HFFc6 (cell line): ENCODE data around the gene IL1RAPL1. TPM values are rescaled to one million over a fixed set of nuclear protein-coding genes. Genes with fewer than 3 reads are reported as not detected.

Source experiments
- DNase-seq: peaks from one replicate; pipeline ENCODE4 v3.0.0-alpha.2; 2018
- H3K27ac Mint-ChIP-seq: 2 replicates; pipeline ENCODE4 v1.8.0; 2020; ENCODE audit warnings: mild to moderate bottlenecking, mixed read lengths
- H3K27me3 Mint-ChIP-seq: 2 replicates; pipeline ENCODE4 v1.8.0; 2021; ENCODE audit warnings: mild to moderate bottlenecking, moderate library complexity, mixed read lengths; ENCODE audit not compliant: insufficient read depth
- H3K36me3 Mint-ChIP-seq: 2 replicates; pipeline ENCODE4 v1.8.0; 2021; ENCODE audit warnings: low read depth, mixed read lengths
- H3K4me1 Mint-ChIP-seq: 2 replicates; pipeline ENCODE4 v1.8.0; 2020; ENCODE audit warnings: low read depth, mixed read lengths
- H3K4me3 Mint-ChIP-seq: 2 replicates; pipeline ENCODE4 v1.8.0; 2020; ENCODE audit warnings: mild to moderate bottlenecking, moderate library complexity, mixed read lengths
- H3K9me3 Mint-ChIP-seq: 2 replicates; pipeline ENCODE4 v1.8.0; 2020; ENCODE audit warnings: mild to moderate bottlenecking, mixed read lengths
- CTCF ChIP-seq: fragments of 200-600 bp; sonication (generic); IDR thresholded peaks from 2 replicates; pipeline ENCODE4 v1.5.0; 2021; ENCODE audit warnings: antibody characterized with exemption, mild to moderate bottlenecking
- total RNA-seq, 6 experiments: library from RNA; stranded (reverse); fragmentation: NEBNext Ultra II Directional; extraction: Animal tissue kit (Norgen Biotek cat#: 25700); gene quantifications; 2 replicates in 1 of 6; 3 replicates in 5 of 6; pipeline ENCODE4 v1.2.3, GENCODE V29; 2021

IL1RAPL1 gene
- total RNA-seq, 6 experiments from 2014 or later: not detected

GRCh38 chrX:29824176-29824906, 1237.1 kb downstream of the IL1RAPL1 start:
- no peak for TF ChIP-seq CTCF
- no peaks in the 10 kb centered on the region; the same call in 1 of the 2 replicates for H3K9me3 Mint-ChIP-seq

GRCh38 chrX:29826742-29827141, 1239.5 kb downstream of the IL1RAPL1 start:
- no peaks in the 10 kb centered on the region for H3K36me3 Mint-ChIP-seq
- TF ChIP-seq CTCF: no peak
- H3K9me3 Mint-ChIP-seq: no peaks in the 10 kb centered on the region; the same call in 1 of the 2 replicates
- DNase-seq: peak; percentile 9
- H3K27me3 Mint-ChIP-seq: no peaks in the 10 kb centered on the region; the same call in 1 of the 2 replicates
- peaks cover 7% of the 10 kb centered on the region; the same call in 1 of the 2 replicates for H3K4me1 Mint-ChIP-seq
- no peak overlapping the region for H3K4me3 Mint-ChIP-seq
- H3K27ac Mint-ChIP-seq: no peak overlapping the region

More at GRCh38 chrX:29824176-29824906, 1237.1 kb downstream of the IL1RAPL1 start:
- H3K4me3 Mint-ChIP-seq: no peak overlapping the region
- no peak for DNase-seq
- peaks cover 7% of the 10 kb centered on the region; the same call in 1 of the 2 replicates for H3K4me1 Mint-ChIP-seq
- H3K27me3 Mint-ChIP-seq: no peaks in the 10 kb centered on the region; the same call in 1 of the 2 replicates
- H3K27ac Mint-ChIP-seq: no peak overlapping the region
- no peaks in the 10 kb centered on the region for H3K36me3 Mint-ChIP-seq

- Mint-ChIP-seq H3K4me1 (no peaks in the 10 kb centered on the region), H3K27ac (no peak overlapping the region)
Observed at GRCh38 chrX:29834311-29834710, 1247.1 kb downstream of the IL1RAPL1 start.

GRCh38 chrX:29834764-29835163, 1247.5 kb downstream of the IL1RAPL1 start:
- Mint-ChIP-seq H3K27ac (no peak overlapping the region), H3K9me3 (no peaks in the 10 kb centered on the region), H3K4me3 (no peak overlapping the region), H3K27me3 (no peaks in the 10 kb centered on the region), H3K36me3 (no peaks in the 10 kb centered on the region), H3K4me1 (no peaks in the 10 kb centered on the region)
- DNase-seq: no peak
- TF ChIP-seq CTCF: no peak

More at GRCh38 chrX:29834311-29834710, 1247.1 kb downstream of the IL1RAPL1 start:
- Mint-ChIP-seq H3K27me3 (no peaks in the 10 kb centered on the region), H3K36me3 (no peaks in the 10 kb centered on the region), H3K4me3 (no peak overlapping the region), H3K9me3 (no peaks in the 10 kb centered on the region)
- TF ChIP-seq CTCF: no peak
- no peak for DNase-seq

- TF ChIP-seq CTCF: no peak
- peak; percentile 10 for DNase-seq
- Mint-ChIP-seq H3K36me3 (no peaks in the 10 kb centered on the region), H3K4me3 (no peak overlapping the region), H3K27ac (no peak overlapping the region), H3K27me3 (no peaks in the 10 kb centered on the region), H3K4me1 (peaks cover 6% of the 10 kb centered on the region; the same call in 1 of the 2 replicates), H3K9me3 (no peaks in the 10 kb centered on the region)
Observed at GRCh38 chrX:29841750-29842149, 1254.5 kb downstream of the IL1RAPL1 start.
